ENCODE measurements around the gene PARM1.

The PARM1 gene

GRCh38 chr4:74932832-74933561 is at the start of gene PARM1:
TSS of gene PARM1 (plus strand) at chr4:74933116. CDS start at chr4:74933328, 212 bp downstream.
- DNase-seq = peak; percentile 11 to 93 (median 77)

GRCh38 chr4:74884266-74884665 is 48.6 kb upstream of the PARM1 start:
- no peak for DNase-seq

GRCh38 chr4:74886484-74886883 is 46.4 kb upstream of the PARM1 start:
- peak in 1 of 56 donors; percentile 4 for DNase-seq

- no peak for DNase-seq
These were observed 42.6 kb upstream of the PARM1 start for GRCh38 chr4:74890341-74890740.

GRCh38 chr4:74891037-74891436 is 41.9 kb upstream of the PARM1 start:
- DNase-seq = no peak

- no peak for DNase-seq
These were observed 39.7 kb upstream of the PARM1 start for GRCh38 chr4:74893171-74893570.

- DNase-seq = no peak
These were observed 36.3 kb upstream of the PARM1 start for GRCh38 chr4:74896595-74896994.

GRCh38 chr4:74897386-74897785 is 35.5 kb upstream of the PARM1 start:
- no peak for DNase-seq

GRCh38 chr4:74900862-74901261 is 32.1 kb upstream of the PARM1 start:
- no peak for DNase-seq

- DNase-seq = no peak
These were observed 28.3 kb upstream of the PARM1 start for GRCh38 chr4:74904509-74905065.

GRCh38 chr4:74906771-74907170 is 26.1 kb upstream of the PARM1 start:
- DNase-seq = peak in 1 of 56 donors; percentile 8

GRCh38 chr4:74919783-74920182 is 13.1 kb upstream of the PARM1 start:
- DNase-seq = no peak

- DNase-seq = no peak
These were observed 12.2 kb upstream of the PARM1 start for GRCh38 chr4:74920704-74921103.

- no peak for DNase-seq
These were observed 11.4 kb upstream of the PARM1 start for GRCh38 chr4:74921490-74921889.

- no peak for DNase-seq
These were observed 6.9 kb upstream of the PARM1 start for GRCh38 chr4:74926007-74926406.

- DNase-seq = no peak
These were observed 2.8 kb upstream of the PARM1 start for GRCh38 chr4:74930162-74930561.

GRCh38 chr4:74931376-74931775 is 1.5 kb upstream of the PARM1 start:
- DNase-seq = no peak

GRCh38 chr4:74932010-74932409 is 906 bp upstream of the PARM1 start:
- no peak for DNase-seq

GRCh38 chr4:74933562-74934015 is 673 bp downstream of the PARM1 start:
- DNase-seq = peak in 13 of 56 donors; percentile 11 to 49 (median 27)

GRCh38 chr4:74934016-74934831 is 1.3 kb downstream of the PARM1 start:
- DNase-seq = peak in 27 of 56 donors; percentile 1 to 62 (median 22)

- DNase-seq = no peak
These were observed 2.0 kb downstream of the PARM1 start for GRCh38 chr4:74934888-74935287.

GRCh38 chr4:74941123-74941522 is 8.2 kb downstream of the PARM1 start:
- no peak for DNase-seq

Measured in amygdala (tissue), 56 donors.